GM18508 (cell line): ENCODE measurements around the gene SPP1.
"Not testable (repeated sequence)": the region's sequence is repeated elsewhere in the genome, so short reads cannot be mapped to it uniquely, and the experiment has no call there.

Experiments used
- ATAC-seq: cut with Tn5 transposase; IDR thresholded peaks from one replicate; pipeline ENCODE4 v1.9.1; 2021; ENCODE audit warnings: moderate number of reproducible peaks; ENCODE audit not compliant: insufficient read depth, unreplicated experiment

Gene SPP1

DNA sequence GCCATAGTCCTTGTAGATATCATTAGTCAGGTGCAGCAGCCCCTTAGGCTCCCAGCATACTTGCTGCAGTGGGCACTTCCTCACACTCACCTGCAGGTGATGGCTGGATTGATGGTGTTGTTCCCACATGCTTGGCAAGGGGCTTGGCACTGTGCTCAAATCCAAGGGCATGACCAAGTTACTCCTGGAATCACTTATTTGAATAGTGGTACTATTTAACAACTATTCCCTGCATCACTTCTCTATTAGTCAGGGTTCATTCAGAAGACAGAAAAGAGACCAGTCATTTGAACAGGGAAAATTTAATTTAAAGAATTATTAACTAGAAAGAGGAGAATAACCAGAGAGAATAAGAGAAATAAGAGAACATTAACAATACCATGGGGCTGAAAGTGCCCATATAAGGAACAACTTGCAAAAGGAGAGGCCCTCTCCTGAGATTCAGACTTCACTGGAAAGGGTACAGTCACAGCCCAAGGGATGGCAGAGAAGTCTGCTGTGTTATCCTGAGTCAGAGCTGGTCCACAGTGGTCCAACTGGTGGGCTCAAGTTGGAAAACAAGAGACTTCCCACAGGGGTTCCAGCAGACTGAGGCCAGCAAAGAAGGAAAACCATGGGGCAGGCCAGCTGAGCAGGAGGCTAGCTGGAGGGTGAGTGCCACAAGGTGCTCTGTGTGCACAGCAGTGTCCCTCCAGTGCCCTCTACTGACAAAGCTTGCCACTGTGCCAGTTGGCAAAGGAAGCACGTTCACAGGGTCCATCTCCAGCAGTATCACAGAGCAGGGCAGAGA lies 9.8 kb downstream of the SPP1 start:
- peak; percentile 77 for ATAC-seq

DNA sequence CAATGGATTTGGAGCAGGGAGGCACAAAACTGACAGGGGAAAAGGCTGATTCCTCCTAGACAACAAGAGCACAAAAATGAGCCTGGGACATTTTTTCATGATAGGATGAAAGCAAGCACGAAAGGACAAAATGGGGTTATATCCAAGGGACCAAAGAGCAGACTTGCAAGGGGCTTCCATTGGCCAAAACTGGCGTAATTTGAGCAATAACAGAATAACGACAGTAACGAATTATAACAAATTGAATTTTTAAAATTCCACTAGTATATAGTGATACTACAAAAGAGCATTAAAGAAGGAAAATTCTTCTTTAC lies 10.3 kb downstream of the SPP1 start:
- ATAC-seq = no peak

- no peak for ATAC-seq
These were observed 11.0 kb downstream of the SPP1 start for GRCh38 chr4:87986508-87986907.

GRCh38 chr4:87989765-87990164 lies 14.3 kb downstream of the SPP1 start:
- no peak for ATAC-seq

GRCh38 chr4:87995435-87995834 lies 19.9 kb downstream of the SPP1 start:
- ATAC-seq = no peak

DNA sequence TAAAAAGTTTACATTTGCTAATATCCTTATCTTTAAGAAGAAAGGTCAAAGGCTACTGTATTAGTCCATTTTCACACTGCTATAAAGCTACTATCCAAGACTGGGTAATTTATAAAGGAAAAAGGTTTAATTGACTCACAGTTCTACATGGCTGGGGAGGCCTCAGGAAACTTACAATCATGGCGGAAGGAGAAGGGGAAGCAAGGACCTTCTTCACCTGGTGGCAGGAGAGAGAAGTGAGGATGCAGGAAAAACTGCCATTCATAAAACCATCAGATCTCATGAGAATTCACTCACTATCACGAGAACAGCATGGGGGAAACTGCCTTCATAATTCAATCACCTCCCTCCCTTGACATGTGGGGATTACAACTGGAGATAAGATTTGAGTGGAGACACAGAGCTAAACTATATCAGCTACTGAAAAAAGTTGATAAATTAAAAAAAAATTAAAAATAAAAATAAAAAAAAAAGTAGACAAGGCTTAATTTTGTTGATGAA lies 23.7 kb downstream of the SPP1 start:
- not testable (repeated sequence) for ATAC-seq

- ATAC-seq = no peak
These were observed 26.4 kb downstream of the SPP1 start for GRCh38 chr4:88001871-88002270.

DNA sequence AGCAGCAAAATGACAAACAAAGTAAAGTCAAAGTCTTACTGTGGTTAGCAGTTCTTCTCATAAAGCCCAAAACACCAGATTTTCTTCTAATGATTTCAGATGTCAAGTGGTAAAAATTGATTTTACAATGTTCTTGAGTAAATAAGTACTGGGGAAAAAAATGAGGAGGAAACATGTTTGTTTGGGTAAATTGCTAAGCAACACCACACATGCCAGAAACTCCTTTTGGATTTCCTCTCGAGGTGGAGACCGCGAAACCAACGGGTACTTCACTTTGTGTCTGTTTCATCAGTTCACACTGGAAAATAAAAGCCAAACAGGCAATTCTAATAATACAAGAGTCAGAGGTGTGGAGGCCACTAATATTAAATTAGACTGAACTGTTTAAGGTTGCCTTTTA lies 27.3 kb downstream of the SPP1 start:
- ATAC-seq = no peak

DNA sequence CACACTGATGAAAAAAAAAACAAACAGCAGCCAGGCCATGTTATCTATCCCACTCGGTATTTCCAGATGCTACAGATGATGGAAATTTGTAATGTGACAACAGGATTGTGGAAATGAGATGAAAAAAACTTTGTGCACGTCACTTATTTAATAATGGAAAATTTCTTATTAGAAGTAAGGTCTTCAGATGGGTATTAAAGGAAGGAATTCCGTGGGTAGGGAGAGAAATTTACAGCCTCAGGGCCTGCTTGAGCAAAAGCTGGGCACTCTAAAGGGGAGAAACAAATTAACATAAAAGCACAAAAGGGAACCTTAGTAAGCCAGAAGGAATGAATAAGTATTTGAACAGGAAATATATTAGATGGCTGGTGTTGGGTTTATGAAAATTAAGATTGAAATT lies 27.7 kb downstream of the SPP1 start:
- ATAC-seq = no peak

DNA sequence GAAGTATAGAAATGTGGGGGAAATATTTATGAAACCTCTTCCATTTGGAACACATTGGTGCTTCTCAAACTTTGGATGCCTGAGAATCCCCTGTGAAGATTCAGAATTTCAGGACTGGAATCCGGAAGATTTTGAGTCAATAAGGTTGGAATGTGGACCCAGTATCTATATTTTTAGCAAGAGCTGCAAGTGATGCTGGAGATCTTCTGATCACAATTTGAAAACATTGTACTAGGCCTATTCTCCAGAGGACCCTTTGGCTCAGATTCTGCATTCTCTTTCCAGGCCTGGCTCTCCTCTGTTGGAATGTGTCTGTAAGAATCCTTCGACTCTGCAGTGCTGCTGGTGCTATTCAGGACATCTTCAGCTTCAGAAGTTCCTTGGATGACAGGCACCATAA lies 29.6 kb downstream of the SPP1 start:
- ATAC-seq = no peak

DNA sequence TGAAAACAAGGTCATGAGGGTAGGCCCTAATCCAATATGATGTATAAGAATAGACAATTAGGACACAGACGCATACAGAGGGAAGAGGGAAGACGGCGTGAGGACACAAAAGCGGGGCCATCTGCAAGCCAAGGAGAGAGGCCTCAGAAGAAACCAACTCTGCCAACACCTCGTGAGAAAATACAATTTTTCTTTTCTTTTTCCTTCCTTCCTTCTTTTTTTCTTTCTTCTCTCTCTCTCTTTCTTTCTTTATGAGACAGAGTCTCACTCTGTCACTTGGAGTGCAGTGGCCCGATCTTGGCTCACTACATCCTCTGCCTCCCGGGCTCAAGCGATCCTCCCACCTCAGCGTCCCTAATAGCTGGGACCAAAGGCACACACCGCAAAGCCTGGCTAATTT lies 30.4 kb downstream of the SPP1 start:
- no peak for ATAC-seq

DNA sequence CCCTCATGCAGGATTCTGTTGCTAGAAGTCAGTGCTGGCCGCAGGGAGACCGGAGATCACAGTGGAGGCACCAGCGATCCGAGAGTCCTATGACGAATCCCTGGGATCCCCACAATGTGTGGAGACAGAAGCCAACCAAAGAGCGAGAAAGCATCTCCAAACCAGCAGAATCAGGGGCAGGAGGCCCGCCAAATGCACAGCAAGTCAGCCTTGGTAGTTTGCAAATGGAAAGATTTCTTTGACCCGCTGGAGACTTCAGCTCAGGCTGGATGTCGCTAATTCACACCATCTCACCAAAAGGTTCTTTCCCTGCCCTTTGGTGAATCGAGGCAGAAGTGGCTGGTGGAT lies 31.4 kb downstream of the SPP1 start:
- ATAC-seq = no peak

DNA sequence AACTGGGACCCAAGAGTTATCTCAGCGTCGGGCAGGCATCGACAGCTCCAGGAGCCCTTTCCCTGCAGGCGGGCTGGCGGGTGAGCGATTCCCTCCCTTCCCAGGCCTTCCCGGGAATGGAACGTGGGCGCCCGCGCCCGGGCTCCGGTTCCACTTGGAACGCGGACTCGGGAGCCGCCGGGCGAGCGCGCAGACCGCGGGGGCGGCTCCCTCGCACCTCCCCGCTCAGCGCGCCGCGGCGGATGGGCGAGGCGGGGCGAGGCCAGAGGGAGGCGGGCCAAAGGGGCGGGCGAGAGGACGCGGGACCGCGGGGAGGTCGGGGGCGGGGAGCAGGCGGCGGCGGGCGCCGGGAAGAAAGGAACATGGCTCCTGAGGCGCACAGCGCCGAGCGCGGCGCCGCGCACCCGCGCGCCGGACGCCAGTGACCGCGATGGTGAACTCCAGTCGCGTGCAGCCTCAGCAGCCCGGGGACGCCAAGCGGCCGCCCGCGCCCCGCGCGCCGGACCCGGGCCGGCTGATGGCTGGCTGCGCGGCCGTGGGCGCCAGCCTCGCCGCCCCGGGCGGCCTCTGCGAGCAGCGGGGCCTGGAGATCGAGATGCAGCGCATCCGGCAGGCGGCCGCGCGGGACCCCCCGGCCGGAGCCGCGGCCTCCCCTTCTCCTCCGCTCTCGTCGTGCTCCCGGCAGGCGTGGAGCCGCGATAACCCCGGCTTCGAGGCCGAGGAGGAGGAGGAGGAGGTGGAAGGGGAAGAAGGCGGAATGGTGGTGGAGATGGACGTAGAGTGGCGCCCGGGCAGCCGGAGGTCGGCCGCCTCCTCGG lies 32.0 kb downstream of the SPP1 start, which contains the start of gene PKD2:
PKD2 (plus strand) TSS at position 332 of the 818 bp plus-strand sequence; CDS start at position 431, 99 bp downstream.
- ATAC-seq = peak; percentile 42

- peak; percentile 15 for ATAC-seq
These were observed 32.7 kb downstream of the SPP1 start for GRCh38 chr4:88008122-88008742.

DNA sequence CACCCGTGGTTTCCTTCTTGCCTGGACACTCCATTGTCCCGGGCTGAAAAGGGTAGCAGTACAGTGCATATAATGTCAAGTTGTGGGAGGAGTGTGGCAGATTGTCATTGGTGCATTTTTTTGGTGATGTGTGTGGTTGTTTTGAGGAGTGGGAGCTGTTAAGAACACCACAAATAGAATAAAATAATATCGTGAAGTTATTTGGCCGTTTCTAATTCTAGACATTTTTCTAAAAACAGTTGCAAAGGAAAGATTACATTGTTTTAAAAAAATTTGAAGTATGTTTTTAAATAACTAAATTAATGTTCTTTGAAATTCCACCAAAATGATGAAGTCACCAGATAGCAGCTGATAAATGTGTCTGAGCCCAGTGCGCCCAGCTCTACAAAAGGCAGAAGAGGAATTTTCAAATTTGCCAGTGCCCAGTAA lies 33.2 kb downstream of the SPP1 start:
- no peak for ATAC-seq

DNA sequence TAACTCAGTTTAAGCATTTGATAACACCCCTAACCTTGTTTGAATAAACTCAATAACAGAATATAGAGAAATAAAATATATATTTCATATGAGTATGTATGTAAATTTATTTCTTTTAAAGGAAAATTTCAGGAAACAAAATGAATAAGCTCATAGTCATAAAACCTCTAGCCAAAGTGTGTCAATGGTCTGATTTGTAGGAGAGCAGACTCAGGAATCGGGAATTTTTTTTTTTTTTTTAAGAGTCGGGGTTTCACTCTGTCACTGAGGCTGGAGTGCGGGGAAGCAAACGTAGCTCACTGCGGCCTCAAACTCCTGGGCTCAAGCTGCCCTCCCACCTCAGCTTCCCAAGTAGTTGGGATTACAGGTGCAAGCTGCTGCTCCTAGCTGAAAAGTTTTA lies 34.4 kb downstream of the SPP1 start:
- ATAC-seq = no peak

GRCh38 chr4:88010966-88011365 lies 35.5 kb downstream of the SPP1 start:
- no peak for ATAC-seq

GRCh38 chr4:88012647-88013046 lies 37.1 kb downstream of the SPP1 start:
- peak; percentile 75 for ATAC-seq

- ATAC-seq = no peak
These were observed 38.9 kb downstream of the SPP1 start for GRCh38 chr4:88014386-88014905.

GRCh38 chr4:88015659-88016295 lies 40.3 kb downstream of the SPP1 start:
- ATAC-seq = no peak
